ENCODE results near the gene EXOC1L.

Gene EXOC1L, protein sequence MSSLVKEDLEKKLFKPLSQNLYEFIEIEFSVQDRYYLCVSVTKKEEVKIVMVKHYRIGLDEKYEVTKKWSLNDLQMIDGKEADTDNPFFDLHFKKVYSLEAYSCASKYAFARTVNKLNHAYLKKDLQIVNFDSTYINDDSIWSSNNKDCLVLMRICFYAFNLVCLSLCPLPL

DNA sequence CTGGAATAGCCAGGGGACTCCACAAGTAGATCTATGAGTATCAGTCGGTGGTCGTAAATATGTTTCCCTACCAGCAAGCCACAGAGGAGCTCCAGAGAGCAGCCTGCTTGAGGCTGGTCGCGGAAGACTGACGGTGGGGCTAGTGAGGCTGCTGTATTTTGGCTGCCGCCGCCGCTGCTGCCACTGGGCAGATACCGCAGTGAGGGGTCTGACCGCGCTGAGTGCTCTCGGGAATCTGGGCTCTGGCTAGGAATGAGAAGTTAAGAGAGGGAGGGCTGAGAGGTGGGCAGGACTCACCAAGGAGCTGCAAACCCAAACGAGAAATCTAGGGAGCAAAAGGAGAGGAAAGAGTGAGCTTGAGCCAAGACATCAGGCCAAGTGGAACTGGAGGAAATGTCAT, at the start of gene EXOC1L:
TSS of gene EXOC1L (plus strand) at position 157 of the 400 bp plus-strand sequence. CDS start at position 394, 237 bp downstream.
- DNase-seq (ENCODE audit: low spot score), result peak; percentile 22

DNA sequence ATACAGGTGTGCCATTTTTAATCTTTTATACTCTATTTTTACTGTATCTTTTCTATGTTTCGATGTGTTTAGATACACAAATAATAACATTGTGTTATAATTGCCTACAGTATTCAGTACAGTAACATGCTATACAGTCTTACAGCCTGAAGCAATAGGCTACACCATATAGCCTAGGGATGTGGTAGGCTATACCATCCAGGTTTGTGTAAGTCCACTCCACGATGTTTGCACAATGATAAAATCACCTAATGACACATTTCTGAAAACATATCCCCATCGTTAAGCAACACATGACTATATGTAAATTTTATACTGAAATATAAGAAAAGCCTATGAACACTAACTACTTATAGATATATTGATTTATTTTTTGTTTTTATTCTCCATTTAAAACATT, 48.9 kb upstream of the EXOC1L start:
- no peak for DNase-seq (ENCODE audit: low spot score)

DNA sequence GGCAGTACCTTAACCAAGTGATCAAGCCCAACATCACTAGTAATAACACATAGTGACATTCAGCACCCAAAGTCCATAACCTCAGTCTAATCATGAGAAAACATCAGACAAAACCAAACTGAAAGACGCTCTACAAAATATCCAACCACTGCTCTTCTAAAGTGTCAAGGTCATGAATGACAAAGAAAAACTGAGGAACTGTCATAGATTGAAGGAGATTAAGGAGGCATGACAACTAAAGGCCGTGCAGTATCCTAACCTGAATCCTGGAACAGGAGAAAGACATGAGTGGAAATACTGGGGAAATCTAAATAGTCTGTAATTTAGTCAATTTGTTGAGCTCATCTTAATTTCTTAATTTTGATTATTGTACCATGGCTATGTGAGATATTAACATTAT, 38.2 kb upstream of the EXOC1L start:
- DNase-seq (ENCODE audit: low spot score), result no peak

DNA sequence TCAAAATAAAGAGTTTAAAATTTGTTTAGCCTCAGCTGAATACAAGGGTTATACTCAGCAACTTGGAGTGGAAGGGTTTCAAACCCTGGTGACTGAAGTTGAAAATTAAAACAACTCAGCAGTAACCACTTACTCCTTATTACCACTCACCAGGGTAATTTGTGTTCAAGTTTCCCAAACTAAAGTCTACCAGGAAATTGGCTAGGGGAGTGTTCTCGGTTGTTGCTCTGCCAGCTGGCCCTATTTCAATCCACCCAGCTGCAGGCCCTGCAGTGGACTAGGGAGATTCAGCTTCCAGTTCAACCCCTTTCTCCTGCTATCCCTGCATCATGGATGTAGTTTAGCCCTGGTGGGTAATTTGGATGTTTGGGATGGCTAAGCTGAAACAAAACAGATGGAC, 37.8 kb upstream of the EXOC1L start:
- DNase-seq (ENCODE audit: low spot score), result no peak

DNA sequence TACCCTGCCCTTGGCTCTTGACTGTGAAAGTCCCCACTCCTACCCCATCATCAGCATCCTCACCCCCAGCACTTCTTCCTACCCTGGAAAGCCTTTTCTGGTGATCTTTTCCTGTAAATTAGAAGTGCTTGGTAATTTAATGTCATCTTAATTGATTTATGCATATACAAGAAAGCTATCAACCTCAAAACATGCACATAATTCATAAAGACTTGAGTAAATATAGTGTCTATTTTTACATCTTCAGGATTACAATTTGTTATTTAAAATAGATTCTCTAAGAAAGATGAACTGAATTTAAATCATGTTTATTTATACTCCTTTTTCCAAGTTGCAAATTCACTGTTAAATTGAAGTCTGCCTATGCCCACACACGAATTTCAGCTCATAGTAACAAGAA, 36.0 kb upstream of the EXOC1L start:
- DNase-seq (ENCODE audit: low spot score), result no peak

DNA sequence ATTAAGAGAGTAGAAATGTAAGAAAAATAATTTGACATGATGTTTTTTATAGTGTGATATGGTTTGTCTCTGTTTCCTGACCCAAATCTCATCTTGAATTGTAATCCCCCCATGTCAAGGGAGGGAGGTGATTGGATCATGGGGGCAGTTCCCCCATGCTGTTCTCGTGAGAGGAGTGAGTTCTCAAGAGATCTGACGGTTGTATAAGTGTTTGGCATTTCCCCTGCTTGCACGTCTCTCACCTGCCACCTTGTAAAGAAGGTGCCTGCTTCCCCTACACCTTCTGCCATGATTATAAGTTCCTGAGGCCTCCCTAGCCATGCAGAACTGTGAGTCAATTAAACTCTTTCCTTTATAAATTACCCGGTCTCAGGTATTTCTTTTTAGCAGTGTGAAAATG, 34.8 kb upstream of the EXOC1L start:
- no peak for DNase-seq (ENCODE audit: low spot score)

DNA sequence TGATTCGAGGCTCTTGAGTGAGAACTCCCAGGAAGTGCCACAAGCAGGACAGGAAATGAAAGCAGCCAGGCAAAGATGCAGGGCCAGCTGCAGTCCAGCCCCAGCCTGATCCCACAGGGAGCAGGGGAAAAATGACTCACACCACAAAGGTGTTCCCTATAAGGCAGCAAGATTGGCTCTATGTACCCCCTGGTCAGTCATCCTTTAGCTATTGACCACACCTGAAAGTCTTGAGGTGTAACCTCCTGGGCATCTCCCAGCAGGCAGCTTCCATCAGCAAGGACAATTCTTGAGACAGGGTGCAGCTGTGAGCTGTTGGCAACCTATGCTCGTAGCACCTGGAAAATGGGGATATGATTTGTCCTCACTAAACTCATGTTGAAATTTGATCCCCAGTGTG, 27.9 kb upstream of the EXOC1L start:
- no peak for DNase-seq (ENCODE audit: low spot score)

DNA sequence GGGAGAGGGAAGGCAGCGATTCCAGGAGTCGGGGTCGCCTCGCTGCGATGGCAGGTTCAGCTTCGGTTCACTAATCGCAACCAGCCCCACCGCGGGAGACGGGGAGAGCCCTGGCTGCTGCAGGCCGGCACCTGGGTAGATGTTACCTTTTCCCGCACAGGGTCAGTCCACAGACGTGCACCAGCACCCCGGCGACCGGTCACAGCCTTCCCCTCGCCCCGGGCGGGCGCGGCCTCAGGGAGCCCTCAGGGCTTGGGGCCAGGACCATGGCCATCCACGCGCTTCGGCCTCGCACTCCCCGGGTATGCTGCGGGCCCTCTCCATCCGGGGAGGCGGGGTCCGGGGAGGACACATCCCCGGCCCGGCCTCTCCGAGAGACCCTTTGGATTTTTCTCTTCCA, 26.1 kb upstream of the EXOC1L start:
- DNase-seq (ENCODE audit: low spot score), result no peak

DNA sequence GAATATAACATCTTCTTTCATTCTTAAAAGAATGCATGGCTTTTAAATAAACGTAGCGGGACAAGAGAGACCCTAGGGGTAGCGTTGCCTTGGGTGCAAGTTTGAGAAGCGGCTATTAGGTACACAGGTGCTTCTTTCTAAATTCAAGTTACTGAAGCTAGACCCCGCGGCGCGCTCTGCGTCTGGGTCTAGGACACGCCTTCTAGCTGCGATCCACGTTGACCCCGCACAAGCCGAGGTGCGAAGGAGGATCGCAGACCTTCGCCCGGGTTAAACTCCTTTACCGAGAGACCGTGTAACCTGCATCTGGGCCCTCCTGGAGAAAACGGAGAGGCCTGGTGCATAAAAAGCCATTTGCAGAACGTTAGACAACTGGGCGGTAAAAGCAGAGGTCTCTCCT, 25.5 kb upstream of the EXOC1L start:
- DNase-seq (ENCODE audit: low spot score), result no peak

DNA sequence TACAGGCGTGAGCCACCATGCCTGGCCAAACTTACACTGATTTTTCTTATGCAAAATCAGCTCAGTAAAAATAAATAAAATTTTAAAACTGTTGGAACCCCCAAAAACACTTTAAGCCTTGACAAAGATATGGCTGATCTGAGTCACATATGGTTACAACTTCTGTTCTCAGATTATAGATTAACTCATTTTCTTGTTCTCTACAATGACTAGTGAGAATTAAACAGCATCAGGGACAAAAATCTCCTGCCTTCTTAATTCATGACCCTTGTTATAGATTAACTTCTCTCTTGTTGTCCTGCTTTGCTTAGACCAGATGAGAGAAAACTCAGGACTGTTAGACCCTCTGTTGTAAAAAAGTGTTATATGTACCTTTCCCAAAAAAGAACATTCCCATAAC, 24.2 kb upstream of the EXOC1L start:
- DNase-seq (ENCODE audit: low spot score), result no peak

DNA sequence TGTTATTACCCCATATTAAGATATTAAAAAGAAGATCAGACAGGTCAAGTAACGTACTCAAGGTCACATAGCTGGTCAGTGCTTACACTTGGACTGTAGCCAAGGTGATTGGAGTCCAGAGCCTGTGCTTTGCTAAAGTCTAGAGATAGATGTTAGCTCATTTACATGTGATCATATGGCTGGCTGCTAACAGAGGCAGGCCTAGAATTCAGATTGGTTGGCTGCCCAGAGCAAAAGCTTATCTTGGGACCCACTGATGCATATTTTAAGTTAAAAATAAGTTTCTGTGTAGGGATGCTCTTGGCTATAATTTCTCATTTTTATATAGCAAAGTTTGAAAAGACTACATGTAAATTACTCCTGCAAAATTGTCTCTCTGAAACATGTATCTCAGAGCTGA, 18.1 kb upstream of the EXOC1L start:
- DNase-seq (ENCODE audit: low spot score), result no peak

DNA sequence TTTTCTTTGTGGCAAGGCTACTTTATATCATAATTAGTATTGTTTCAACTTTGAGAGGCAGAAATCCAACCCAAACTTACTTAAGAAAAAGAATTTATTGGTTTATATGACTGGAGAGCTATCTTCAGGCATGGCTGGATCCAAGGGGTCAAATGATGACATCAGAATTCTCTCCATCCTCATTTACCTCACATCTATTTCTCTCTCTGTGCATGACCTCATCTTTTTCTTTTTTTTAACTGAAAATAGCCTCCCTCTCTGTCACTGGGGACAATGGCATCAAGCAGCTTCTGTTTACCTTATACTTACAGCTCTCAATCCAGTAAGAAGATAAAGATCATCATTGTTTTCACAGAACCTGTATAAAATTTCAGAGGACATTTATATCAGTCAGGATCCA, 12.0 kb upstream of the EXOC1L start:
- DNase-seq (ENCODE audit: low spot score), result no peak

DNA sequence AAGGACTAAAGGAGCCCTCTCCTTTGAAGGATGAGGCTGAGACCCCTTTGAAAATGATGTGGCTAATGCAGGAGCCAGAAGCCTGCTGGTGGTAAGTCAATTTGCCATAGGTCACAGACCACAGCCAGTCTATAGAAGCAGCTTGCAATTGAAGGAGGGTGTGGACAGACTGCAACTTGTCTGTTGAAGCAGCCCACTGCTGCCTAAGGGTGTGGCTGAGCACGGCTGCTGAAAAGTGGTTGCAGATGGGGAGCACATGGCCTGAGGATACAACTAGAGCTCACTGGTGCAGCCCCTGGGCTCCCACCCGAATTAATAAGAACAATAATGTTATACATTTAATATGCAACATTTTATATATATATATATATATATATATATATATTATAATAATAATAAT, 11.4 kb upstream of the EXOC1L start:
- DNase-seq (ENCODE audit: low spot score), result no peak

DNA sequence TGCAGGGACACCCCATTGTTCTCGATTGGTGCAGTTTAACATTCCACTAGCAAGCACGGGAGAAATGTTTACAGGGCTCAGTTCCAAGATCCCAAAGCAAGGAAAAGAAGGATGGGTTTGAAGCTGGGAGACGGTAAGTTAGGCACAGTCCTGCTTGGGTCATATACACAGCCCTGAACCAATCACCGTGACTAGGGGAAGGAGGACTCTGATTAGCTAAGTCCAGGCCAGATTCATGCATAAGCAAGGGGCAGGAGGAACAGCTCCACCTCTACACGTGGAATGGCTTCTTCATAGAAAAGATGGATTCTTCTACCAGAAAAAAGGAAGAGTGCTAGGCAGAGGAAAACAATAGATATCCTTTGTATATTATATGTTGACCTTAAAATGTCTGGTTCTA, 11.0 kb upstream of the EXOC1L start:
- no peak for DNase-seq (ENCODE audit: low spot score)

DNA sequence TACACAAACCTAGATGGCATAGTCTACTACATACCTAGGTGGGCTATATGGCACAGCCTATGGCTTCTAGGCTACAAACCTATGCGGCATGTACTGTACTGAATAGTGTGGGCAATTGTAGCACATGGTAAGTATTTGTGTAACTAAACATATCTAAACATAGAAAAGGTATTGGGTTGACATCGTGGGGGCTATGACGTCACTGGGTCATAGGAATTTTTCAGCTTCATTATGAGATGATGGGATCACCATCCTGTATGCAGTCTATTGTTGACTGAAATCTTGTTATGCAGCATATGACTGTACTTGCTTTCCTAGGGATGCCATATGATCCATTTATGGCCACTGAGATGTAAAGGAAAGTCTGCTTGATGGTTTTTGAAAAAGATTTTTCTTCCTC, 1.9 kb upstream of the EXOC1L start:
- DNase-seq (ENCODE audit: low spot score), result no peak

DNA sequence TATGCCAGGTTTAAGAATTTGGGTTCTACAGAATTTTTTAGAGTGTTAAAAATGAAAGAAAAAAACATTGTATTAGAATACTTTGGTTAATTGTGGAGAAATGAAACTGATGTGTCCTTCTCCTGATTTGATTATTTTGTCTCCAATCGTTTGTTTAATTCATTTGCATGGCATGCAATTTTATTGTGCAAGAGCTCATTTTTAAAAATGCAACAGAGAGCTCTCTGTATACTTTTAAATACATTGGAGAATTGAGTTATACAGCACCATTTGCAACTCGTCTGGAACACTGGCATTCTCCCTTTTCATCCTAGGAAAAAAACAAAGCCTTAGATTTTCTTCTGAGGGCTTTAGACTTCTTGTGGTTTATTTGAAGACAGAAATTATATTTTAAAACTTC, 689 bp downstream of the EXOC1L start:
- no peak for DNase-seq (ENCODE audit: low spot score)

DNA sequence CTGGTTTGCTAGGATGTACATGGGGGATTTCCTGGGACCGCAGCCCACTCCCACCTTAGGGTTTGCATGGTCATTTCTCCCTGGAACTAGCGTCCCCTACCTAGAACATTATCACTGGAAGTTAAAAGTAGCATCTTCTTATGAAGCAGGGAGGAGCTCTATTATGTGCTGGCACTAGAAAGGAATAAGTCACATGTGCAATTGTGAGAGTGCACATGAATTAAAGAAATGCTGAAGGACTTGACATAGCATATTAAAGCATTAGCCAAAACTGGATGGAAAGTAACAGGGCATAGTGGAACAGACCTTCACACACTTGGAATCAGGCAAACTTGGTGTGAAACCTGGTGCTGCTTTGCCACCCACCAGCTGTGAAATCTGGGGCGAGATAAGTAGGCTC, 2.7 kb downstream of the EXOC1L start:
- DNase-seq (ENCODE audit: low spot score), result no peak

DNA sequence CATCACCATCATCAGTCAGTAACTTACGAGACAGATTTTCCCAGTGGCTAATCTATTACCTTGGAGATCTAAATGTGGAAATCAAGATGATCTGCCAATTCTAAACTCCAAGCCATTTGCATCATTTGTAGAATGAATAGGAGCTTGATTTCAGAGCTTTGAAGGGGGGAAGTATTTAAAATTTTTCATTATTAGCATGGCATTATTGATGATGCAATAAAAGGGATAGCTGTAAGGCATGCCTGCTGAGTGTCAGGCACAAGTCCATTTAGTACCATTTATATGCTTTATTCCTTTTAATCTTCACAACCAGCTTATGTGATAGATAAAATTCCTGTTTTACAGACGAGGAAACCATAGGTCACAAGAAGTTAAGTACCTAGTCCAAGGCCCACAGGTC, 5.3 kb downstream of the EXOC1L start:
- DNase-seq (ENCODE audit: low spot score), result no peak

DNA sequence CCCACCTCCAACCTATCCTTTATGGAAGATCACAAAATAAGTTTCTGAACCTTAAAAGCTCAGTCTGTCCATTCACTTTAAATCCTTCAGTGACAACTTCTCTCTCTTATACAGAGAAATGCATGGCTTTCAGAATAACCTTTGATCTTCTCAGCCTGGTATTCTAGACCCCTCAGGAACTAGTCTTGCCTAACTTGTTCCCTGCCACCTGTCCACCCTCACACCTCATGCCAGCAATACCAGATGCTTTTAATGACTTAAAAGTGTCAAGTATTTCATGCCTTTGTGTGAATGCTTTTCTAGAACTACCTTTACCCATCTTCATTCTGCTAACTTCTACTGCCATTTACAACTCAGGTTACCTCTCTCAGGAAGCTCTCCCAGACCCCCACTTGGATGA, 7.4 kb downstream of the EXOC1L start:
- no peak for DNase-seq (ENCODE audit: low spot score)

DNA sequence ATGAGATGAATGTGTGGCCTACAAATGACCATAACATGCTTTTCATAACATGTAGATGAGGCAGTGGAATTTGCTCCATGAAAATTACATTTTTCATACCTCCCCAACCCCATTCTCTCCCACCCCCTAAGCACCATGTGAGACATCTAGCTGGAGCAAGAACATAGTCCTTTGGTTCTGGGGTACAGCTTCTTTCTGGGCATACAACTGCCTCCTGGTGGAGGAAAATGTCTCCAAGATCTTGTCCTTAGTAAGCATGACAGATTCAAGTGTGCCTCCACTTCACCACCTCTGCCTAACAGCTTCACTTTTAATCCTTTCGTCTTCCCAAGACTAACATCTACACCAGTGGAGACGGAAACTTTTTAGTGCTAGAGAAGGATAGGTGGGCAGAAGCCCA, 8.0 kb downstream of the EXOC1L start:
- no peak for DNase-seq (ENCODE audit: low spot score)

DNA sequence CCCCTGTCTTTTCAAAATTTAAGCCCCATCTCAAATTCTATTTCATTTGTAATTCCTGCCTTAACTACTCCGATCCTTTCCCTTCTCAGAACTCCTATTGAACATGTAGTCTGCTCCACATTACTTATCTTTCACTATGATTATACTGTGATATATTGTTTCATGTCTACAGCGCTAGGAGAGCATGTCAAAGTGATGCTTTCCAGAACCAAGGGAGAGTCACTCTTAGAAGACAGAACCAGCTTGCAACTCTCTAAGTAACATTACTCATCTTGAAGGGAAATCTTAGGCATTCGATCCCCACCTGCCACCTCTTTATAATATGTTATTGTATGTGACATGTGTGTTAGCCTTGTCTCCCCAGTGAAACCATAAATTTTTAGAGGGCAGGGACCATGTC, 10.5 kb downstream of the EXOC1L start:
- no peak for DNase-seq (ENCODE audit: low spot score)

DNA sequence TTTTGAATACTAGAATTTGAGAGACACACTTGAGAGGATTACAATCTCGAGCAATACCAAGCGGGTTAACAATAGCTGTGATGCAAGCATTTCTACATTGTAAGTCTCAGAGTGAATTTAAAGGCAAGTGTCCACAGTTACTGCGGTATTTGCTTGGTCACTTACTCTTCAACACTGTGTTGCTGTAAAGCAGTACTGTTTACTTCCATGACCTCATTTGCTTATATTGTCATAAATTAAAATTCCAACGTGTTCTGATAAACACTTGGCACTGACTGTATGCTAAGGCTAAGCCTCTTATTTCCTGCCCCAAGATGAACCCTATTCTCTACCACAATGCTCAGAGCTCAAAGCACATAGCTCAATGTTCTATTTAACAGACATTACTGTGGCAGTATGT, 11.1 kb downstream of the EXOC1L start:
- DNase-seq (ENCODE audit: low spot score), result no peak

DNA sequence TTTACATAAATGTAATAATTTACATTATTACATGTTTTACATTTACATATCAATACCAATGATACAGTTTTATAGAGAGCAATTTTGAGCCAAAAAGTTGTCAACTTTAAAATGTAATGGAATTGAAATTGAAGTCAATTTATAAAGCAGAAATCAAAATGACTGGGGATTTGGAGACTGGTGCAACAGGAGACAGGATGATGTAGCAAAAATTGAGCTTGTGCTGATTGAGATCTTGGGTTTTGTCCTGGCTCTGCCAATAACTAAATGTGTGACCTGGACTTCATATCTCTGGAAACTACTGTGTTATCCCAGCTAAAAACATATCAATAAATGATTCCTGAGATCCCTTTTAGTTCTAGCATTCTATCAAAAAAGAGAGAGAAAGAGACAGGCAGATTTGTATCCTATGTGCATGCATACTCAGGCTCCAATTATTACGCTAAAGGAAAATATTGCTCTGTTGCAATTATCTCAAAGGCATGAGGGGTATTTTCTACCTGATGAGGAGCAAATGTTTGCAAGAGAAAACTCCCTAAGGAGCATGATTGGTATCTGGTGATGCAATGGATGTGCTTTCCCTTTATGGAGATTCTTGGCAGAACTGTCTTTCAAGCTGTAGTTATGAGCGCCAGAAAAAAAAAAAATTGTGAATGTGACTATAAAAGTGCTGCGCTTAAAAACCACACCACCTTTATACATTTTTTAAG, 14.7 kb downstream of the EXOC1L start:
- no peak for DNase-seq (ENCODE audit: low spot score)

DNA sequence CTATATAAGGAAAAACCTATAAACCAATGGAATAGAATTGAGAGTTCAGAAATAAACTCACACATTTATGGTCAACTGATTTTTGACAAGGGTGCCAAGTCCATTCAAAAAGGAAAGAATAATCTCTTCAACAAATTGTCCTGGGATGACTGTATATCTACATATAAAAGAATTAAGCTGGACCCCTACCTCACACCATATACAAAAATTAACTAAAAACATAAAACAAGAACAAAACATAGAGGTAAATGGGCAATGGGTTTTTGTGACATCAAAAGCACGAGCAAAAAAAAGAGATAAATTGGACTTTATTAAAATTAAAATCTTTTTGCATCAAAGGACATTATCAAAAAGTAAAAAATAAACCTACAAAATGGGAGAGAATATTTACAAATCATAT, 18.3 kb downstream of the EXOC1L start:
- no peak for DNase-seq (ENCODE audit: low spot score)
